Gastroesophageal sphincter (tissue), 4 donors: ENCODE data around the gene LGALS3BP. TPM values are rescaled to one million over a fixed set of nuclear protein-coding genes. Genes with fewer than 3 reads are reported as not detected.
A peak's percentile ranks its signal among the peaks of the same experiment; 100 is the strongest.

ENCODE experiments used
- ATAC-seq: fragments of 150-250 bp; one replicate; pipeline ENCODE4 v1.9.1; 2016; ENCODE audit warnings: mild to moderate bottlenecking, moderate library complexity
- H3K27ac ChIP-seq, 4 donors: fragments of 200-600 bp; sonication (generic) in 3 of 4; 1 replicate in 3 of 4; 2 replicates in 1 of 4; pipeline ENCODE4 v1.5.1; 2016 to 2019
- H3K27me3 ChIP-seq: fragments of 200-600 bp; sonication (generic); one replicate; pipeline ENCODE4 v1.5.1; 2019
- H3K36me3 ChIP-seq, 2 donors: fragments of 200-600 bp; sonication (generic); one replicate each; pipeline ENCODE4 v1.5.1; 2019; ENCODE audit warnings: control low read depth in 1 of 2
- H3K4me1 ChIP-seq, 3 donors: fragments of 200-600 bp; sonication (generic); 1 replicate in 2 of 3; 2 replicates in 1 of 3; pipeline ENCODE4 v1.5.1; 2016 to 2019; ENCODE audit warnings: control low read depth in 2 of 3
- H3K4me3 ChIP-seq, 2 donors: fragments of 200-600 bp; sonication (generic); one replicate each; pipeline ENCODE4 v1.5.1; 2019; ENCODE audit warnings: mild to moderate bottlenecking in 1 of 2, moderate library complexity in 1 of 2
- H3K9me3 ChIP-seq, 3 donors: fragments of 200-600 bp; sonication (generic); one replicate each; pipeline ENCODE4 v1.5.1; 2017 to 2019; ENCODE audit warnings: control low read depth in 2 of 3
- CTCF ChIP-seq, 4 experiments: fragments of 200-600 bp in 2 of 4; fragments of 450-650 bp in 2 of 4; sonication (generic) in 1 of 4; IDR thresholded peaks; one replicate each; pipeline ENCODE4 v1.5.1; 2017 to 2019; ENCODE audit warnings: antibody characterized with exemption in 4 of 4, mild to moderate bottlenecking in 2 of 4, moderate library complexity in 2 of 4
- EP300 ChIP-seq: sonication (generic); formaldehyde crosslinking; IDR thresholded peaks from one replicate; pipeline ENCODE4 v1.6.1; 2017; ENCODE audit warnings: antibody characterized with exemption, mild to moderate bottlenecking
- POLR2A ChIP-seq, 2 donors: fragments of 450-650 bp; IDR thresholded peaks; one replicate each; pipeline ENCODE4 v1.6.1; 2017; ENCODE audit warnings: antibody characterized with exemption in 2 of 2, mild to moderate bottlenecking in 2 of 2, moderate library complexity in 1 of 2
- POLR2AphosphoS5 ChIP-seq: sonication (generic); formaldehyde crosslinking; IDR thresholded peaks from one replicate; pipeline ENCODE4 v1.6.1; 2017; ENCODE audit warnings: antibody characterized with exemption
- WGBS, 2 donors: methylation state at CpG; one replicate each; pipeline ENCODE4 v1.1.5; 2018; ENCODE audit warnings: low coverage in 1 of 2; 5-methylcytosine and 5-hydroxymethylcytosine counted together
- total RNA-seq, 4 donors: library from RNA; depleted of rRNA; stranded (reverse); fragments of >200 nt; gene quantifications; one replicate each; pipeline ENCODE4 v1.1.0, GENCODE V29; 2016

Gene LGALS3BP
- total RNA-seq, 4 donors from 2014 or later = 101 to 260 (median 166) TPM

DNA sequence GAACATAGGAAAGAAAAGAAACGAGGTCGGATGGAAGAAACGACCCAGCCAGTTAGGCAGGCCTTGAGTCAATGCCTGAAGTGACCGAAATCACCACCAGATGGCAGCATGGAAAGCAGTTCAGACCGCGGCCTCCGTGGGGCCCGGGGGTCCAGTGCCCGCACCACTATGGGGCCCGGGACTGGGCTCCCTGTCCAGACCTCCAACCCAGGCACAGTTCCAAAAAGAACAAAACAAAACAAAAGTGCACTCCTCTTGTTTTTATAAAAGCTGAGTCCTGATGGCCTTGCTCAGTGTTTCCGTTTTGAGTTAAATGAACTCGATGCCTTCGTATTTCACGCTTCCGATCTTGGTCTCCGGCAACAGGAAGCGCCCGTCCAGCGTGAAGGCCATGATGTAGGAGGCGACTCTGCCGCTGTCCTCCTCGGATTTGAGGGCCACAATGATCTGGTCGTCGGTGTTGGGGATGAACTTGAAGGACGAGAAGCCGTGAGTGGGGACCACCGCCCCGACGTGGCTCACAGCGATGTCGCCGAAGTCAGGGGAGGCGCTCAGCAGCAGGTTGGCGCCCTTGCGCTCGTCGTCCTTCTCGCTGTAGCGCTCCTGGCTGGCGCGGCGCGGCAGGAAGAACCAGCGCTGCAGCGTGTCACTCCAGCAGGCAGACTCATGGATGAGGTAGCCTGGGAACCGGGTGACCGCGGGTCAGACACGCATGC lies 13.7 kb upstream of the LGALS3BP start:
- H3K4me1 ChIP-seq = peaks cover 0 to 25% (median 0%) of the 10 kb centered on the region in 3 donors
- no peaks in the 10 kb centered on the region for H3K9me3 ChIP-seq
- no peak for TF ChIP-seq EP300
- peak in 3 of 4 experiments; percentile 57 to 82 (median 64) for TF ChIP-seq CTCF (IDR thresholded peaks at IDR 0.05)
- no peak overlapping the region for H3K27ac ChIP-seq
- WGBS, 2 donors = 13% methylated on average over 9 of the region's 49 CpGs; no CpG with 5 or more reads in 1 of the 2 donors
- H3K36me3 ChIP-seq = peaks cover 0 to 85% of the 10 kb centered on the region in 2 donors
- ATAC-seq = no peak
- no peak overlapping the region for H3K4me3 ChIP-seq
- no peaks in the 10 kb centered on the region for H3K27me3 ChIP-seq

DNA sequence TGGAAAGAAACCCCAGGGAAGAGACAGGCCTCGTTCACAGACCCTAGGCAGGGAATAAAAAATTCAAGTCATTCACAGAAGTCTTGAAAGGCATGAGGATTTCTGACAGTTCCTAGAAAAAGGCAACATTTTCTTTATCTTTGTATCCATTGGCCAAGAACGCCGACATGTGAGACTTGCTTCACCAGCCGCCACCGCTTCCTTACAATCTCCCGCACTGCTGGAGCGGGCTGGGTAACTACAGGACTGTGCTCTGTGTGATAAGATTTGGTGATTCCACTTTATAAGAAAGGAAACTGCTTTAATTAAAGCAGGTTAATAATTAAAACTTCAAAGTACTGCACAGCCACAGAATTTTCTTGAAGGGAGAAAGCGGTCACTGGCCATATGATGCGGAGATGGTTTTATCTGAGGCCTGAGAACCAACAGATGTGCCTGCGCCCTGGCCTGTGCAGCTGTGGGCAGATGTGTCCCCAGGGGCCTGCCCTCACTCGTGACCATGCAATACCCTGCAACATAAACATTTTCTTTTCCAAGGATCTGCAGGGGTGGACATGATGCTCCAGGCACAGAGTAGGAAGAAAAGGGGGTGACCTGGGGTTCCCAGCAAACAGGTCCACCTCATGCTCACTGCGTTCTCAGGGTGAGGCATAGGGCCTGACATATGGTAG lies 13.0 kb upstream of the LGALS3BP start:
- Histone ChIP-seq H3K4me3 (no peak overlapping the region), H3K36me3 (peaks cover 0 to 77% of the 10 kb centered on the region in 2 donors), H3K27ac (no peak overlapping the region), H3K27me3 (no peaks in the 10 kb centered on the region), H3K4me1 (peaks cover 0 to 27% (median 0%) of the 10 kb centered on the region in 3 donors), H3K9me3 (no peaks in the 10 kb centered on the region)
- TF ChIP-seq POLR2A (IDR thresholded peaks at IDR 0.05) = no peak
- TF ChIP-seq EP300 = no peak
- no peak for TF ChIP-seq CTCF (IDR thresholded peaks at IDR 0.05)
- TF ChIP-seq POLR2AphosphoS5 = no peak
- no peak for ATAC-seq
- 78 to 84% methylated on average over 3 to 10 of the region's 12 CpGs for WGBS, 2 donors

GRCh38 chr17:78991906-78992532 lies 12.3 kb upstream of the LGALS3BP start:
- Histone ChIP-seq H3K4me1 (peaks cover 0 to 31% (median 0%) of the 10 kb centered on the region in 3 donors), H3K9me3 (no peaks in the 10 kb centered on the region), H3K4me3 (no peak overlapping the region), H3K27me3 (no peaks in the 10 kb centered on the region), H3K27ac (no peak overlapping the region), H3K36me3 (peaks cover 0 to 71% of the 10 kb centered on the region in 2 donors)
- 76 to 100% methylated on average over 4 to 5 of the region's 22 CpGs for WGBS, 2 donors
- ATAC-seq = no peak
- TF ChIP-seq POLR2AphosphoS5 (no peak), CTCF (IDR thresholded peaks at IDR 0.05) (no peak), EP300 (no peak), POLR2A (IDR thresholded peaks at IDR 0.05) (no peak)

- Histone ChIP-seq H3K4me3 (no peak overlapping the region), H3K36me3 (peaks cover 0 to 62% of the 10 kb centered on the region in 2 donors), H3K27me3 (no peaks in the 10 kb centered on the region), H3K9me3 (no peaks in the 10 kb centered on the region), H3K27ac (no peak overlapping the region), H3K4me1 (peaks cover 0 to 31% (median 0%) of the 10 kb centered on the region in 3 donors)
- 100% methylated on average over 7 of the region's 33 CpGs; no CpG with 5 or more reads in 1 of the 2 donors for WGBS, 2 donors
- TF ChIP-seq POLR2A (IDR thresholded peaks at IDR 0.05) (no peak), EP300 (no peak), POLR2AphosphoS5 (no peak), CTCF (IDR thresholded peaks at IDR 0.05) (no peak)
- no peak for ATAC-seq
Observed at GRCh38 chr17:78991017-78991738, 11.5 kb upstream of the LGALS3BP start.
